HG03558 (cell line): ENCODE data around the gene RNMT.
"Not testable (repeated sequence)": the region's sequence is repeated elsewhere in the genome, so short reads cannot be mapped to it uniquely, and the experiment has no call there.

Source experiments
- ATAC-seq: cut with Tn5 transposase; IDR thresholded peaks from one replicate; pipeline ENCODE4 v1.9.1; 2021; ENCODE audit warnings: moderate number of reproducible peaks; ENCODE audit not compliant: unreplicated experiment; ENCODE audit errors: extremely low read depth

Gene RNMT

GRCh38 chr18:13726232-13726971 lies at the start of gene RNMT, which contains the start of gene FAM210A:
TSS of gene RNMT (plus strand) at chr18:13726673. CDS start at chr18:13731518, 4,845 bp downstream.
TSS of gene FAM210A (minus strand) at chr18:13726558. CDS start at chr18:13682077, 44,481 bp downstream.
- ATAC-seq, result peak; percentile 77

GRCh38 chr18:13677350-13677749 lies 49.1 kb upstream of the RNMT start:
- not testable (repeated sequence) for ATAC-seq

- no peak for ATAC-seq
Observed at GRCh38 chr18:13680612-13681011, 45.9 kb upstream of the RNMT start.

GRCh38 chr18:13681701-13682100 lies 44.8 kb upstream of the RNMT start:
- ATAC-seq, result no peak

- no peak for ATAC-seq
Observed at GRCh38 chr18:13684546-13684945, 41.9 kb upstream of the RNMT start.

- no peak for ATAC-seq
Observed at GRCh38 chr18:13688191-13689136, 38.0 kb upstream of the RNMT start.

GRCh38 chr18:13690060-13690459 lies 36.4 kb upstream of the RNMT start:
- ATAC-seq, result not testable (repeated sequence)

GRCh38 chr18:13695337-13695736 lies 31.1 kb upstream of the RNMT start:
- not testable (repeated sequence) for ATAC-seq

GRCh38 chr18:13696961-13697360 lies 29.5 kb upstream of the RNMT start:
- ATAC-seq, result no peak

- no peak for ATAC-seq
Observed at GRCh38 chr18:13700153-13700552, 26.3 kb upstream of the RNMT start.

GRCh38 chr18:13703899-13704298 lies 22.6 kb upstream of the RNMT start:
- no peak for ATAC-seq

GRCh38 chr18:13710414-13710831 lies 16.1 kb upstream of the RNMT start:
- ATAC-seq, result no peak

- ATAC-seq, result no peak
Observed at GRCh38 chr18:13712400-13713131, 13.9 kb upstream of the RNMT start.

- no peak for ATAC-seq
Observed at GRCh38 chr18:13713455-13714055, 12.9 kb upstream of the RNMT start.

GRCh38 chr18:13715330-13715729 lies 11.1 kb upstream of the RNMT start:
- ATAC-seq, result no peak

GRCh38 chr18:13716916-13717315 lies 9.6 kb upstream of the RNMT start:
- ATAC-seq, result no peak

- ATAC-seq, result no peak
Observed at GRCh38 chr18:13720123-13720522, 6.3 kb upstream of the RNMT start.

GRCh38 chr18:13720847-13721246 lies 5.6 kb upstream of the RNMT start:
- no peak for ATAC-seq

- ATAC-seq, result no peak
Observed at GRCh38 chr18:13725566-13726231, 774 bp upstream of the RNMT start.

- ATAC-seq, result no peak
Observed at GRCh38 chr18:13726972-13727331, 479 bp downstream of the RNMT start.
